Measurements from ENCODE around the gene MAGI1. TPM values are rescaled to one million over a fixed set of nuclear protein-coding genes. Genes with fewer than 3 reads are reported as not detected.
"Not testable (repeated sequence)": the region's sequence is repeated elsewhere in the genome, so short reads cannot be mapped to it uniquely, and the experiment has no call there.

MAGI1 gene
- polyA plus RNA-seq, 1 donor = 31.2 TPM

- WGBS (ENCODE audit: insufficient coverage, low lambda C conversion rate) = 100% methylated on average over 1 of the region's 8 CpGs
- Histone ChIP-seq H3K27me3 (ENCODE audit: control insufficient read depth, insufficient read depth, low read length) (no peaks in the 10 kb centered on the region), H3K27ac (ENCODE audit: low read length) (no peak overlapping the region), H3K4me3 (ENCODE audit: low read length) (no peak overlapping the region), H3K9me3 (ENCODE audit: control insufficient read depth, low read depth, low read length) (no peaks in the 10 kb centered on the region), H3K36me3 (ENCODE audit: control insufficient read depth, insufficient read depth, low read length) (no peaks in the 10 kb centered on the region), H3K4me1 (ENCODE audit: control insufficient read depth, insufficient read depth, low read length) (no peaks in the 10 kb centered on the region)
- DNase-seq = no peak
Observed at GRCh38 chr3:65577843-65578430, 460.8 kb downstream of the MAGI1 start.

GRCh38 chr3:65576966-65577365 is 461.8 kb downstream of the MAGI1 start:
- H3K27ac ChIP-seq (ENCODE audit: low read length) = no peak overlapping the region
- no peaks in the 10 kb centered on the region for H3K27me3 ChIP-seq (ENCODE audit: control insufficient read depth, insufficient read depth, low read length)
- H3K9me3 ChIP-seq (ENCODE audit: control insufficient read depth, low read depth, low read length) = no peaks in the 10 kb centered on the region
- no peak overlapping the region for H3K4me3 ChIP-seq (ENCODE audit: low read length)
- no CpG with 5 or more reads among the region's 2 CpGs for WGBS (ENCODE audit: insufficient coverage, low lambda C conversion rate)
- no peak for DNase-seq
- no peaks in the 10 kb centered on the region for H3K4me1 ChIP-seq (ENCODE audit: control insufficient read depth, insufficient read depth, low read length)
- H3K36me3 ChIP-seq (ENCODE audit: control insufficient read depth, insufficient read depth, low read length) = no peaks in the 10 kb centered on the region

- Histone ChIP-seq H3K4me3 (ENCODE audit: low read length) (no peak overlapping the region), H3K36me3 (ENCODE audit: control insufficient read depth, insufficient read depth, low read length) (no peaks in the 10 kb centered on the region), H3K27me3 (ENCODE audit: control insufficient read depth, insufficient read depth, low read length) (no peaks in the 10 kb centered on the region), H3K9me3 (ENCODE audit: control insufficient read depth, low read depth, low read length) (no peaks in the 10 kb centered on the region), H3K4me1 (ENCODE audit: control insufficient read depth, insufficient read depth, low read length) (no peaks in the 10 kb centered on the region), H3K27ac (ENCODE audit: low read length) (no peak overlapping the region)
- WGBS (ENCODE audit: insufficient coverage, low lambda C conversion rate) = 84% methylated on average over 3 of the region's 6 CpGs
- no peak for DNase-seq
Observed at GRCh38 chr3:65576228-65576627, 462.5 kb downstream of the MAGI1 start.

- Histone ChIP-seq H3K4me1 (ENCODE audit: control insufficient read depth, insufficient read depth, low read length) (no peaks in the 10 kb centered on the region), H3K36me3 (ENCODE audit: control insufficient read depth, insufficient read depth, low read length) (no peaks in the 10 kb centered on the region), H3K4me3 (ENCODE audit: low read length) (no peak overlapping the region), H3K27ac (ENCODE audit: low read length) (no peak overlapping the region), H3K9me3 (ENCODE audit: control insufficient read depth, low read depth, low read length) (no peaks in the 10 kb centered on the region), H3K27me3 (ENCODE audit: control insufficient read depth, insufficient read depth, low read length) (no peaks in the 10 kb centered on the region)
- 100% methylated on average over 1 of the region's 1 CpG for WGBS (ENCODE audit: insufficient coverage, low lambda C conversion rate)
- no peak for DNase-seq
Observed at GRCh38 chr3:65575376-65575840, 463.3 kb downstream of the MAGI1 start.

- no peak overlapping the region for H3K27ac ChIP-seq (ENCODE audit: low read length)
- no peak overlapping the region for H3K4me3 ChIP-seq (ENCODE audit: low read length)
- DNase-seq = no peak
- H3K27me3 ChIP-seq (ENCODE audit: control insufficient read depth, insufficient read depth, low read length) = no peaks in the 10 kb centered on the region
- no peaks in the 10 kb centered on the region for H3K4me1 ChIP-seq (ENCODE audit: control insufficient read depth, insufficient read depth, low read length)
- no peaks in the 10 kb centered on the region for H3K36me3 ChIP-seq (ENCODE audit: control insufficient read depth, insufficient read depth, low read length)
- H3K9me3 ChIP-seq (ENCODE audit: control insufficient read depth, low read depth, low read length) = no peaks in the 10 kb centered on the region
Observed at GRCh38 chr3:65573548-65574116, 465.1 kb downstream of the MAGI1 start.

- Histone ChIP-seq H3K4me3 (ENCODE audit: low read length) (no peak overlapping the region), H3K27ac (ENCODE audit: low read length) (no peak overlapping the region), H3K9me3 (ENCODE audit: control insufficient read depth, low read depth, low read length) (no peaks in the 10 kb centered on the region), H3K36me3 (ENCODE audit: control insufficient read depth, insufficient read depth, low read length) (no peaks in the 10 kb centered on the region), H3K27me3 (ENCODE audit: control insufficient read depth, insufficient read depth, low read length) (no peaks in the 10 kb centered on the region), H3K4me1 (ENCODE audit: control insufficient read depth, insufficient read depth, low read length) (no peaks in the 10 kb centered on the region)
- no peak for DNase-seq
- 75% methylated on average over 1 of the region's 2 CpGs for WGBS (ENCODE audit: insufficient coverage, low lambda C conversion rate)
Observed at GRCh38 chr3:65572175-65572777, 466.4 kb downstream of the MAGI1 start.

- H3K9me3 ChIP-seq (ENCODE audit: control insufficient read depth, low read depth, low read length) = no peaks in the 10 kb centered on the region
- no peak overlapping the region for H3K4me3 ChIP-seq (ENCODE audit: low read length)
- WGBS (ENCODE audit: insufficient coverage, low lambda C conversion rate) = 100% methylated on average over 1 of the region's 3 CpGs
- no peaks in the 10 kb centered on the region for H3K27me3 ChIP-seq (ENCODE audit: control insufficient read depth, insufficient read depth, low read length)
- H3K27ac ChIP-seq (ENCODE audit: low read length) = no peak overlapping the region
- no peaks in the 10 kb centered on the region for H3K4me1 ChIP-seq (ENCODE audit: control insufficient read depth, insufficient read depth, low read length)
- no peak for DNase-seq
- H3K36me3 ChIP-seq (ENCODE audit: control insufficient read depth, insufficient read depth, low read length) = no peaks in the 10 kb centered on the region
Observed at GRCh38 chr3:65569845-65570405, 468.8 kb downstream of the MAGI1 start.

- H3K4me1 ChIP-seq (ENCODE audit: control insufficient read depth, insufficient read depth, low read length) = no peaks in the 10 kb centered on the region
- no peaks in the 10 kb centered on the region for H3K9me3 ChIP-seq (ENCODE audit: control insufficient read depth, low read depth, low read length)
- DNase-seq = no peak
- no peaks in the 10 kb centered on the region for H3K36me3 ChIP-seq (ENCODE audit: control insufficient read depth, insufficient read depth, low read length)
- no peaks in the 10 kb centered on the region for H3K27me3 ChIP-seq (ENCODE audit: control insufficient read depth, insufficient read depth, low read length)
- no peak overlapping the region for H3K4me3 ChIP-seq (ENCODE audit: low read length)
- 100% methylated on average over 1 of the region's 1 CpG for WGBS (ENCODE audit: insufficient coverage, low lambda C conversion rate)
- no peak overlapping the region for H3K27ac ChIP-seq (ENCODE audit: low read length)
Observed at GRCh38 chr3:65569129-65569528, 469.6 kb downstream of the MAGI1 start.

GRCh38 chr3:65568497-65568896 is 470.2 kb downstream of the MAGI1 start:
- no peak for DNase-seq
- Histone ChIP-seq H3K4me1 (ENCODE audit: control insufficient read depth, insufficient read depth, low read length) (no peaks in the 10 kb centered on the region), H3K9me3 (ENCODE audit: control insufficient read depth, low read depth, low read length) (no peaks in the 10 kb centered on the region), H3K4me3 (ENCODE audit: low read length) (no peak overlapping the region), H3K27me3 (ENCODE audit: control insufficient read depth, insufficient read depth, low read length) (no peaks in the 10 kb centered on the region), H3K36me3 (ENCODE audit: control insufficient read depth, insufficient read depth, low read length) (no peaks in the 10 kb centered on the region), H3K27ac (ENCODE audit: low read length) (no peak overlapping the region)
- no CpG with 5 or more reads among the region's 3 CpGs for WGBS (ENCODE audit: insufficient coverage, low lambda C conversion rate)

GRCh38 chr3:65565744-65566143 is 473.0 kb downstream of the MAGI1 start:
- H3K36me3 ChIP-seq (ENCODE audit: control insufficient read depth, insufficient read depth, low read length); H3K27ac ChIP-seq (ENCODE audit: low read length); H3K9me3 ChIP-seq (ENCODE audit: control insufficient read depth, low read depth, low read length); H3K4me3 ChIP-seq (ENCODE audit: low read length); H3K4me1 ChIP-seq (ENCODE audit: control insufficient read depth, insufficient read depth, low read length); DNase-seq; H3K27me3 ChIP-seq (ENCODE audit: control insufficient read depth, insufficient read depth, low read length): not testable (repeated sequence)
- no CpG with 5 or more reads among the region's 11 CpGs for WGBS (ENCODE audit: insufficient coverage, low lambda C conversion rate)

Measured in large intestine (tissue), 3 donors.